Liver (tissue), 3 donors: ENCODE measurements around the gene ORC2.

Experiments used
- HNF4G ChIP-seq: IDR thresholded peaks from 2 replicates; pipeline ENCODE4 v1.6.1; 2016; ENCODE audit warnings: antibody characterized with exemption
- MAX ChIP-seq: IDR thresholded peaks from 2 replicates; pipeline ENCODE4 v1.6.1; 2016; ENCODE audit warnings: antibody characterized with exemption
- SP1 ChIP-seq: IDR thresholded peaks from 2 replicates; pipeline ENCODE4 v1.6.1; 2018; ENCODE audit warnings: antibody characterized with exemption, mild to moderate bottlenecking
- TF ChIP-seq, protein P1 (sequence below): IDR thresholded peaks from 2 replicates; pipeline ENCODE4 v1.6.1; 2016; ENCODE audit warnings: antibody characterized with exemption
- TF ChIP-seq, protein P2 (sequence below): fragments of 150-350 bp; IDR thresholded peaks from 2 replicates; pipeline ENCODE4 v1.5.1; 2017; ENCODE audit warnings: improper control_type of control experiment, low read depth, low read length; ENCODE audit not compliant: missing input control
- donor health status: healthy.
- donor health status: healthy.

GRCh38 chr2:201006704-201007103, 43.2 kb upstream of the ORC2 start:
- TF ChIP-seq, protein P1, sequence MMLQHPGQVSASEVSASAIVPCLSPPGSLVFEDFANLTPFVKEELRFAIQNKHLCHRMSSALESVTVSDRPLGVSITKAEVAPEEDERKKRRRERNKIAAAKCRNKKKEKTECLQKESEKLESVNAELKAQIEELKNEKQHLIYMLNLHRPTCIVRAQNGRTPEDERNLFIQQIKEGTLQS: no peak
- TF ChIP-seq HNF4G (no peak), SP1 (no peak), MAX (no peak)
- TF ChIP-seq, protein P2, sequence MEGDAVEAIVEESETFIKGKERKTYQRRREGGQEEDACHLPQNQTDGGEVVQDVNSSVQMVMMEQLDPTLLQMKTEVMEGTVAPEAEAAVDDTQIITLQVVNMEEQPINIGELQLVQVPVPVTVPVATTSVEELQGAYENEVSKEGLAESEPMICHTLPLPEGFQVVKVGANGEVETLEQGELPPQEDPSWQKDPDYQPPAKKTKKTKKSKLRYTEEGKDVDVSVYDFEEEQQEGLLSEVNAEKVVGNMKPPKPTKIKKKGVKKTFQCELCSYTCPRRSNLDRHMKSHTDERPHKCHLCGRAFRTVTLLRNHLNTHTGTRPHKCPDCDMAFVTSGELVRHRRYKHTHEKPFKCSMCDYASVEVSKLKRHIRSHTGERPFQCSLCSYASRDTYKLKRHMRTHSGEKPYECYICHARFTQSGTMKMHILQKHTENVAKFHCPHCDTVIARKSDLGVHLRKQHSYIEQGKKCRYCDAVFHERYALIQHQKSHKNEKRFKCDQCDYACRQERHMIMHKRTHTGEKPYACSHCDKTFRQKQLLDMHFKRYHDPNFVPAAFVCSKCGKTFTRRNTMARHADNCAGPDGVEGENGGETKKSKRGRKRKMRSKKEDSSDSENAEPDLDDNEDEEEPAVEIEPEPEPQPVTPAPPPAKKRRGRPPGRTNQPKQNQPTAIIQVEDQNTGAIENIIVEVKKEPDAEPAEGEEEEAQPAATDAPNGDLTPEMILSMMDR: no peak
